SK-N-SH (cell line): Measurements from ENCODE around the gene PTPRK. TPM values are rescaled to one million over a fixed set of nuclear protein-coding genes. Genes with fewer than 3 reads are reported as not detected.

Experiments
- CTCF ChIA-PET: fragments of 300-600, 350-600 bp; formaldehyde crosslinking; extraction: SDS; loops from one replicate; lab custom pipeline; 2021; lab: Yijun Ruan, JAX
- POLR2A ChIA-PET: fragments of 350-600 bp; sonication (Branson Sonifier 250); formaldehyde crosslinking; extraction: SDS; loops from one replicate; lab custom pipeline; 2020; ENCODE audit warnings: antibody characterized with exemption, inconsistent platforms; lab: Yijun Ruan, JAX
- DNase-seq: peaks from one replicate; pipeline ENCODE4 v3.0.0; 2012
- H2AFZ ChIP-seq: fragments of 200-600 bp; sonication (generic); 2 replicates; pipeline ENCODE4 v1.8.1; 2016; ENCODE audit warnings: antibody characterized with exemption, mild to moderate bottlenecking, low read depth
- H3F3A ChIP-seq: fragments of 200-600 bp; sonication (generic); replicated peaks from 2 replicates; pipeline ENCODE3; 2016; ENCODE audit warnings: antibody characterized with exemption, mild to moderate bottlenecking; ENCODE audit not compliant: insufficient read depth
- H3K27ac ChIP-seq, 2 experiments: fragments of 200-500 bp in 1 of 2; fragments of 200-600 bp in 1 of 2; sonication (Bioruptor generic) in 1 of 2; sonication (generic), shearing (Covaris generic) in 1 of 2; 2 replicates each; pipeline versions ENCODE4 v1.5.1 to v1.6.1; 2014 to 2016; ENCODE audit warnings: low read depth in 2 of 2, inconsistent platforms in 1 of 2, low read length in 1 of 2, mild to moderate bottlenecking in 1 of 2, mixed read lengths in 1 of 2
- H3K27me3 ChIP-seq: fragments of 200-600 bp; sonication (generic), shearing (Covaris generic); 2 replicates; pipeline ENCODE4 v1.6.1; 2016; ENCODE audit warnings: mixed run types; ENCODE audit not compliant: insufficient read depth
- H3K36me3 ChIP-seq, 2 experiments: fragments of 200-500 bp in 1 of 2; fragments of 200-600 bp in 1 of 2; sonication (Bioruptor generic) in 1 of 2; sonication (generic) in 1 of 2; replicated peaks in 1 of 2; 2 replicates each; pipeline versions ENCODE3 to v1.5.1; 2014 to 2016; ENCODE audit warnings: low read length in 1 of 2, mild to moderate bottlenecking in 1 of 2; ENCODE audit not compliant: insufficient read depth in 2 of 2, control insufficient read depth in 1 of 2
- H3K4me1 ChIP-seq, 2 experiments: fragments of 200-500 bp in 1 of 2; fragments of 200-600 bp in 1 of 2; sonication (Bioruptor generic) in 1 of 2; sonication (generic), shearing (Covaris generic) in 1 of 2; 2 replicates each; pipeline versions ENCODE4 v1.5.1 to v1.6.1; 2014 to 2016; ENCODE audit warnings: low read depth in 1 of 2, low read length in 1 of 2, mixed run types in 1 of 2; ENCODE audit not compliant: insufficient read depth in 2 of 2, control insufficient read depth in 1 of 2
- H3K4me2 ChIP-seq: fragments of 200-600 bp; sonication (generic), shearing (Covaris generic); 2 replicates; pipeline ENCODE4 v1.6.1; 2017; ENCODE audit warnings: mixed run types
- H3K4me3 ChIP-seq, 2 experiments: fragments of 200-500 bp in 1 of 2; fragments of 200-600 bp in 1 of 2; sonication (Bioruptor generic) in 1 of 2; sonication (generic), shearing (Covaris generic) in 1 of 2; 2 replicates each; pipeline versions ENCODE4 v1.5.1 to v1.8.1; 2014 to 2016; ENCODE audit warnings: low read depth in 2 of 2, inconsistent platforms in 1 of 2, low read length in 1 of 2, mild to moderate bottlenecking in 1 of 2, mixed read lengths in 1 of 2, moderate library complexity in 1 of 2
- H3K79me2 ChIP-seq: fragments of 200-600 bp; sonication (generic); 2 replicates; pipeline ENCODE4 v1.8.1; 2017; ENCODE audit warnings: mild to moderate bottlenecking; ENCODE audit not compliant: insufficient read depth
- H3K9ac ChIP-seq: fragments of 200-600 bp; sonication (generic); 2 replicates; pipeline ENCODE4 v1.6.1; 2017; ENCODE audit warnings: mixed run types
- H3K9me2 ChIP-seq: fragments of 200-600 bp; sonication (generic); 2 replicates; pipeline ENCODE4 v1.6.1; 2017; ENCODE audit warnings: mixed run types
- H3K9me3 ChIP-seq: fragments of 200-600 bp; sonication (generic); 2 replicates; pipeline ENCODE4 v1.6.1; 2017; ENCODE audit warnings: mixed run types, mild to moderate bottlenecking, moderate library complexity
- H4K20me1 ChIP-seq: fragments of 200-600 bp; sonication (generic); 2 replicates; pipeline ENCODE4 v1.6.1; 2017; ENCODE audit warnings: mild to moderate bottlenecking, mixed run types; ENCODE audit not compliant: insufficient read depth
- EP300 ChIP-seq, 2 experiments: IDR thresholded peaks; 2 replicates each; pipeline versions ENCODE4 v1.4.0 to v1.6.1; 2012; ENCODE audit warnings: borderline replicate concordance in 1 of 2, low read depth in 1 of 2, low read length in 1 of 2
- FOXJ3 ChIP-seq: sonication (generic); formaldehyde crosslinking; IDR thresholded peaks from 2 replicates; pipeline ENCODE4 v1.5.1; 2020; ENCODE audit warnings: mild to moderate bottlenecking, missing genetic modification reagents
- FOXM1 ChIP-seq: IDR thresholded peaks from 2 replicates; pipeline ENCODE4 v1.4.0; 2012; ENCODE audit warnings: low read depth, mild to moderate bottlenecking
- GABPA ChIP-seq: IDR thresholded peaks from 2 replicates; pipeline ENCODE4 v1.4.0; 2012; ENCODE audit warnings: low read depth, mild to moderate bottlenecking
- MAX ChIP-seq: IDR thresholded peaks from 2 replicates; pipeline ENCODE4 v1.4.0; 2012; ENCODE audit warnings: low read depth
- MEF2A ChIP-seq: IDR thresholded peaks from 2 replicates; pipeline ENCODE4 v1.4.0; 2012; ENCODE audit warnings: low read depth, borderline replicate concordance
- POLR2AphosphoS5 ChIP-seq: IDR thresholded peaks from 2 replicates; pipeline ENCODE4 v1.6.1; 2012; ENCODE audit warnings: low read depth, low read length
- RAD21 ChIP-seq: IDR thresholded peaks from 2 replicates; pipeline ENCODE4 v1.6.1; 2012; ENCODE audit warnings: mild to moderate bottlenecking, low read length
- RCOR1 ChIP-seq: fragments of 150-350 bp; IDR thresholded peaks from 2 replicates; pipeline ENCODE4 v1.6.1; 2017; ENCODE audit warnings: antibody characterized with exemption, low read length
- RFX5 ChIP-seq: IDR thresholded peaks from 2 replicates; pipeline ENCODE4 v1.6.1; 2012; ENCODE audit warnings: mild to moderate bottlenecking, improper control_type of control experiment, low read length
- RXRA ChIP-seq: IDR thresholded peaks from 2 replicates; pipeline ENCODE4 v1.4.0; 2012; ENCODE audit warnings: low read depth, mild to moderate bottlenecking, borderline replicate concordance
- SMC3 ChIP-seq: IDR thresholded peaks from 2 replicates; pipeline ENCODE4 v1.6.1; 2012; ENCODE audit warnings: low read depth, low read length, improper control_type of control experiment
- TCF12 ChIP-seq: IDR thresholded peaks from 2 replicates; pipeline ENCODE4 v1.4.0; 2012
- WGBS: methylation state at CpG from one replicate; pipeline ENCODE4 v1.1.6; 2017; ENCODE audit warnings: low lambda C conversion rate; 5-methylcytosine and 5-hydroxymethylcytosine counted together
- polyA plus RNA-seq, 3 experiments: library from polyadenylated mRNA; depleted of rRNA; stranded (reverse); fragments of >200 nt; gene quantifications; 2 replicates each; pipeline ENCODE4 v1.2.3, GENCODE V29; 2012
- TF ChIP-seq, protein P1 (sequence below): IDR thresholded peaks from 2 replicates; pipeline ENCODE4; 2012
- TF ChIP-seq, protein P2 (sequence below): fragments of 150-350 bp; IDR thresholded peaks from 2 replicates; pipeline ENCODE4 v1.6.1; 2016; ENCODE audit warnings: mild to moderate bottlenecking, low read depth, low read length

PTPRK gene
- polyA plus RNA-seq, 1 of the 3 experiments (the other 2 are of a cell fraction): 9.5 TPM

- ChIA-PET POLR2A (no interaction called here), CTCF (interaction anchor here (0.9 kb wide), 1 partner anchor 19 kb away, joined by 4 read pairs; no protein-coding TSS in a partner anchor)
- H3K36me3 ChIP-seq: peaks cover 0 to 17% of the 10 kb centered on the region in 2 experiments
- H3K4me3 ChIP-seq: no peak overlapping the region
- H4K20me1 ChIP-seq: no peaks in the 10 kb centered on the region
- no peak for DNase-seq
- no peak overlapping the region for H3K27ac ChIP-seq
- H3K4me1 ChIP-seq: no peaks in the 10 kb centered on the region
- TF ChIP-seq EP300 (IDR thresholded peaks at IDR 0.05; ENCODE audit: borderline replicate concordance in 1 of 2, low read depth in 1 of 2, low read length in 1 of 2) (no peak), POLR2AphosphoS5 (no peak), RXRA (no peak), RFX5 (no peak), FOXJ3 (CRISPR knock-in tag) (no peak), SMC3 (no peak), MEF2A (no peak), RAD21 (no peak), TCF12 (no peak), FOXM1 (no peak), GABPA (no peak), RCOR1 (no peak)
- TF ChIP-seq, protein P1, sequence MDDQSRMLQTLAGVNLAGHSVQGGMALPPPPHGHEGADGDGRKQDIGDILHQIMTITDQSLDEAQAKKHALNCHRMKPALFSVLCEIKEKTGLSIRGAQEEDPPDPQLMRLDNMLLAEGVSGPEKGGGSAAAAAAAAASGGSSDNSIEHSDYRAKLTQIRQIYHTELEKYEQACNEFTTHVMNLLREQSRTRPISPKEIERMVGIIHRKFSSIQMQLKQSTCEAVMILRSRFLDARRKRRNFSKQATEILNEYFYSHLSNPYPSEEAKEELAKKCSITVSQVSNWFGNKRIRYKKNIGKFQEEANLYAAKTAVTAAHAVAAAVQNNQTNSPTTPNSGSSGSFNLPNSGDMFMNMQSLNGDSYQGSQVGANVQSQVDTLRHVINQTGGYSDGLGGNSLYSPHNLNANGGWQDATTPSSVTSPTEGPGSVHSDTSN: no peak
- WGBS: 97% methylated on average over 1 of the region's 1 CpG
- H3K4me2 ChIP-seq: no peak overlapping the region
- peaks cover 19% of the 10 kb centered on the region for H3K79me2 ChIP-seq
- no peaks in the 10 kb centered on the region for H3K9me2 ChIP-seq
- no peak overlapping the region for H3K9ac ChIP-seq
- no peak overlapping the region for H2AFZ ChIP-seq
- H3K9me3 ChIP-seq: no peaks in the 10 kb centered on the region
- H3K27me3 ChIP-seq: no peaks in the 10 kb centered on the region
- H3F3A ChIP-seq: no peaks in the 10 kb centered on the region
Measured at GRCh38 chr6:128422871-128423270, 97.5 kb downstream of the PTPRK start.

DNA sequence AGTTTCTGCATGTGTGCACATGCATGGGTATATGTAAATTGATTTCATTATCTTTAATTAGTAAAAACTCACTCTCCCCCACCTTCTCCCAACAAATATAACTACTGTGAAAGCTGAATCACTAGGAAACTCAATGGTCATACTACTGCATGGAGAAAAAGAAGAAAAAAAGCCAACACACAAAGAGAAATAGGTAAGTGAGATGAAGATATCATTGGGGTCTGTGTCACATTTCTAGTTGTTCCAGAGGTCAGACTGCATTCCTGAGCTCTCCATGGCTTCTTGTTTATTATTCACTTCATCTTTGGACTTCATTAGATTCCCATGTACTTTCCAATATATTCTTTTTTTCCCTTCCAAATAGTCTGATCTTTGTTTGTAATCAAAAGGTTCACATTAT is 98.2 kb downstream of the PTPRK start:
- peaks cover 0 to 17% of the 10 kb centered on the region in 2 experiments for H3K36me3 ChIP-seq
- H3K79me2 ChIP-seq: peaks cover 19% of the 10 kb centered on the region
- H4K20me1 ChIP-seq: no peaks in the 10 kb centered on the region
- H3K9me2 ChIP-seq: no peaks in the 10 kb centered on the region
- no peak overlapping the region for H2AFZ ChIP-seq
- no peaks in the 10 kb centered on the region for H3K9me3 ChIP-seq
- POLR2A ChIA-PET: no interaction called here
- no peak overlapping the region for H3K9ac ChIP-seq
- H3K4me3 ChIP-seq: no peak overlapping the region
- H3K4me2 ChIP-seq: no peak overlapping the region
- H3K27me3 ChIP-seq: no peaks in the 10 kb centered on the region
- no peak overlapping the region for H3K27ac ChIP-seq
- H3K4me1 ChIP-seq: no peaks in the 10 kb centered on the region
- H3F3A ChIP-seq: no peaks in the 10 kb centered on the region
- TF ChIP-seq, protein P2, sequence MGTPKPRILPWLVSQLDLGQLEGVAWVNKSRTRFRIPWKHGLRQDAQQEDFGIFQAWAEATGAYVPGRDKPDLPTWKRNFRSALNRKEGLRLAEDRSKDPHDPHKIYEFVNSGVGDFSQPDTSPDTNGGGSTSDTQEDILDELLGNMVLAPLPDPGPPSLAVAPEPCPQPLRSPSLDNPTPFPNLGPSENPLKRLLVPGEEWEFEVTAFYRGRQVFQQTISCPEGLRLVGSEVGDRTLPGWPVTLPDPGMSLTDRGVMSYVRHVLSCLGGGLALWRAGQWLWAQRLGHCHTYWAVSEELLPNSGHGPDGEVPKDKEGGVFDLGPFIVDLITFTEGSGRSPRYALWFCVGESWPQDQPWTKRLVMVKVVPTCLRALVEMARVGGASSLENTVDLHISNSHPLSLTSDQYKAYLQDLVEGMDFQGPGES: no peak
- no peak for TF ChIP-seq TCF12
- TF ChIP-seq SMC3: no peak
- TF ChIP-seq MAX: no peak
- TF ChIP-seq EP300 (IDR thresholded peaks at IDR 0.05; ENCODE audit: borderline replicate concordance in 1 of 2, low read depth in 1 of 2, low read length in 1 of 2): no peak
- no peak for DNase-seq
- CTCF ChIA-PET: interaction anchor here (0.9 kb wide), 1 partner anchor 20 kb away, joined by 4 read pairs; no protein-coding TSS in a partner anchor
